GM21515 (cell line): ENCODE data around the gene CLK2.
A peak's percentile ranks its signal among the peaks of the same experiment; 100 is the strongest.
"Not testable (repeated sequence)": the region's sequence is repeated elsewhere in the genome, so short reads cannot be mapped to it uniquely, and the experiment has no call there.

Experiments used
- ATAC-seq: cut with Tn5 transposase; IDR thresholded peaks from one replicate; pipeline ENCODE4 v1.9.1; 2021; ENCODE audit not compliant: unreplicated experiment

CLK2 gene

GRCh38 chr1:155244368-155245162 is 28.7 kb downstream of the CLK2 start:
- ATAC-seq: peak; percentile 76

GRCh38 chr1:155242805-155243358 is 30.4 kb downstream of the CLK2 start:
- ATAC-seq: no peak

- no peak for ATAC-seq
Observed at GRCh38 chr1:155241841-155242264, 31.5 kb downstream of the CLK2 start.

GRCh38 chr1:155241069-155241679 is 32.1 kb downstream of the CLK2 start:
- ATAC-seq: no peak

- ATAC-seq: no peak
Observed at GRCh38 chr1:155236451-155236850, 36.9 kb downstream of the CLK2 start.

- not testable (repeated sequence) for ATAC-seq
Observed at GRCh38 chr1:155235375-155235774, 37.9 kb downstream of the CLK2 start.

- not testable (repeated sequence) for ATAC-seq
Observed at GRCh38 chr1:155233502-155233901, 39.8 kb downstream of the CLK2 start.

- ATAC-seq: not testable (repeated sequence)
Observed at GRCh38 chr1:155232001-155232978, 41.0 kb downstream of the CLK2 start.

- ATAC-seq: not testable (repeated sequence)
Observed at GRCh38 chr1:155231302-155231701, 42.0 kb downstream of the CLK2 start.

GRCh38 chr1:155228096-155228427 is 45.2 kb downstream of the CLK2 start:
- ATAC-seq: no peak

GRCh38 chr1:155227261-155228095 is 45.8 kb downstream of the CLK2 start:
- peak; percentile 89 for ATAC-seq

- ATAC-seq: no peak
Observed at GRCh38 chr1:155226910-155227260, 46.4 kb downstream of the CLK2 start.

GRCh38 chr1:155226188-155226909 is 47.0 kb downstream of the CLK2 start:
- ATAC-seq: no peak

- not testable (repeated sequence) for ATAC-seq
Observed at GRCh38 chr1:155225404-155225759, 47.9 kb downstream of the CLK2 start.

GRCh38 chr1:155223047-155223446 is 50.3 kb downstream of the CLK2 start:
- ATAC-seq: no peak

- not testable (repeated sequence) for ATAC-seq
Observed at GRCh38 chr1:155220211-155220965, 52.9 kb downstream of the CLK2 start.

- ATAC-seq: no peak
Observed at GRCh38 chr1:155219592-155220031, 53.7 kb downstream of the CLK2 start.

GRCh38 chr1:155218854-155219591 is 54.3 kb downstream of the CLK2 start:
- ATAC-seq: no peak
